ENCODE results near the gene SSBP3.

Gene SSBP3

GRCh38 chr1:54290506-54291184 lies 115.5 kb downstream of the SSBP3 start:
- in situ Hi-C loops (cut with MboI; ENCODE audit: low sequenced_read_pairs): no loop called here

DNA sequence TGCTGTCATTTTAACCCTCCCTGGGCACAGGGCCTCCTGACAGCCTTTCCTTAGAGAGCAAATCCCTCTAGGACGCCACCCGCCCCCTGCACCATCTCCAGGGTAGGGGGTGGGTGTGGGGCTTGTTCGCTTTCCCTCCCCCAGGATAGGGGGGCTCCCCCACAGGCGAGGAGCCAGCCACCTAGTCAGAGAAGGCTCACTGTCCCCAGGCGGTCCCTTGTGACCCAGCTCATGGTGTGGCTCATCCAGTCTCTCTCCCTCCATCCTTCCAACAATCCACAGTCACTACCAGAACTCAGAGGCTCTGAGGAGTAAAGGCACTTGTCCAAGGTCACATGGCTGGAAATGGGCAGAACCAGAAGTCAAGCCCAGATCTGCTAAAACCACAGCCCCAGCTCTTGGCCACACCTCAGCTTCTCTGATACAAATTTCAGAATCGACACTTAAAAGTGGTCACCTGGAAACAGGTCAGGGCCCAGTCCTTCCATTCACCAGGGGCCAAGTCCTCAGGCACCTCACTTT lies 116.4 kb downstream of the SSBP3 start:
- in situ Hi-C loops (cut with MboI; ENCODE audit: low sequenced_read_pairs): no loop called here

DNA sequence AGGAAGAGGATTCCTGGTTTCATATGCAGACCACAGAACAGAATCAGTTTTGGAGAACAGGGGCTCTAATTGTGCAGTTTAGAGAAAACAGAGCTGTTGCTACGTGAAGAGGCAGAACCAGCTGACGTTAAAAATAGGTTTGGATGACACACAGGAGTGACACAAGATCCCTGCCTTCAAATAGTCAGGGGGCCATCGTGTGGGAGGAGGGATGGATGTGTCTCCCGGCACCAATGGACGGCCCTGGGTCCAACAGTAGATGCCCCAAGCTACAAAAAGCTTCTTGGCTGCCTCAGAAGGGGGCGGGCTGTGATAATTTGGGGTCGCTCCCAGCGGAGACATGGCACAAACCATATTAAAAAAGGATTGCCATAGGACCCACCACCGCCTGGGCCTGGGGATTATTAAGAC lies 118.4 kb downstream of the SSBP3 start:
- in situ Hi-C loops (cut with MboI; ENCODE audit: low sequenced_read_pairs): no loop called here

- in situ Hi-C loops (cut with MboI; ENCODE audit: low sequenced_read_pairs): no loop called here
These were observed 119.0 kb downstream of the SSBP3 start for GRCh38 chr1:54287176-54287650.

DNA sequence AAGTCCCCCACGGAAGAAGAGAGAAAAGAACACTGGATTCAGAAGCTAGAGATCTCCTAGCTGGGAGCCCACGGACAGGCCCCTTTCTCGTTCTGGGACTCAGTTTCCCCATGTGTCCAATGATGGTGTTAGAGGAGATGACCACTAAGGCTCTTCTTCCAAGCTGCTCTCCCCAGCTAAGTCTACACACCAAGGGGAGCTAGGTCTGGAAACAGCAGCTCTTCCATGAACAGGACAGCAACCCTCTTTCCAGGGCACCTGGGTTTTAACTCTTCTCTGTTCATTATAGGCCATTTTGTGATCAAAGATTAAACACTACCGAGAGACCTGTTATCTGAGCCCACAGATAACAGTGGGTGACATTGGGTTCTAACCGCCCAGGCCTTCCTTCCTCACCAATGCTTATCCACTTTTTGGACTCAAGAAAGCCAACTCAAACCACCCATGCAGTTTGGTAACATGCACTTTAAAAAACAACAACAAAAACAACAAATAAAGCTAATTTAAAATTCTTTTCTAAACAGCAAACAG lies 120.3 kb downstream of the SSBP3 start:
- in situ Hi-C loops (cut with MboI; ENCODE audit: low sequenced_read_pairs): no loop called here

- in situ Hi-C loops (cut with MboI; ENCODE audit: low sequenced_read_pairs): no loop called here
These were observed 121.2 kb downstream of the SSBP3 start for GRCh38 chr1:54284781-54285529.

DNA sequence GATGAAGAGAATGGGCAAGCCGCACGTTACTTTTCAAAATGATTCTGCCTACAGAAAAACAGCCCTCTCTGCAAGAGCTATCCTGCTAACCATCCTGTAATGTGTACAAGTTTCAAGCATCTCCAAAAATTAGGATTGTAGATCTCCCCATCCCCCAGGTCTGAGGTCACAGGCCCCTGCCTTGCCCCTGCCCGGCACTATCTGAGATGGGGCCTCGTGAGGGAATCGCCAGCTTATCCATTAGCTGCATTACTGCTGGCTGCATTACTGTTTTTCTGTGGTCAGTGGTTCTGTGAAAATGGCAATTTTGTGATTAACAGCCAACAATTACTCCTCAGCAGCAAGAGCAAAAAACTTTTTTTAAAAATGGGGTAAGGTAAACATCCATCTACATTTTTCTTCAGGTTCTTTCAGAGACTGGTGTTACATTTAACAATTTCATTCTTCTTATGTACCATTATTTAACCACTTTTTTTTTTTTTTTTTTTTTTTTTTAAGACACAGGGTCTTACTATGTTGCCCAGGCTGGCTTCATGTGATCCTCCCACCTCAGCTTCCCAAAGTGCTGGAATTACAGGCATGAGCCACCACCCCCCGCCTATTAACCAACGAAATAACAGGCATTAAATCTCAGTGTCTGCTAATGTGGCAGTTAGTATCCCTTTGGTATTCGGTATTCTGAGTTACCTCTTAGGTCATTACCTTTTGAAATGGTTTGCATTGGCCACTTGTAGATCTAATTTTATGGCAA lies 122.4 kb downstream of the SSBP3 start:
- in situ Hi-C loops (cut with MboI; ENCODE audit: low sequenced_read_pairs): no loop called here

- in situ Hi-C loops (cut with MboI; ENCODE audit: low sequenced_read_pairs): no loop called here
These were observed 123.9 kb downstream of the SSBP3 start for GRCh38 chr1:54282101-54282847.

GRCh38 chr1:54280651-54281050 lies 125.5 kb downstream of the SSBP3 start:
- in situ Hi-C loops (cut with MboI; ENCODE audit: low sequenced_read_pairs): no loop called here

- in situ Hi-C loops (cut with MboI; ENCODE audit: low sequenced_read_pairs): no loop called here
These were observed 126.7 kb downstream of the SSBP3 start for GRCh38 chr1:54279457-54279856.

DNA sequence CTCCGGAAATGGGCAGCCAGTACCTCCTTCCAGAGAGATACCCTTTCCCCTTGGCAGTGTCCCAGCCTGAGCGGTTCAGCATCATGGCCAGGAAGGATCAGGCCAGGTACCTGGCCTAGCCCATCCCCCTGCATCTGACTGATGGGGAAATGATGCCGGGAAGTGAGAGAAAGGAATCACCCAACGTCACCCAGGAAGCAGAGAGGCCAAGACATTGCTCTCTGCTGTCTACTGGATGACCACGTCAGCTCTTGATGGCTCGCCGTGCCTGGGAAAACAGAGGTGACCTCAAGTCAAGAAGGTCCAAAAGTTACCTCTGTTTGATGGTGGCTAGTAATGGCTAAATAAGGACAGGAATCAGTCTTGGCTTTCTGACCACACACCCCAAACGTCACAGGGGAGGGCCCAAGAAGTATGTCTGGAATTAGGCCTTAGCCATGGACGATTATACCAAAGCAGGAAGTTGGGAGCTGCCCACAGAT lies 127.2 kb downstream of the SSBP3 start:
- in situ Hi-C loops (cut with MboI; ENCODE audit: low sequenced_read_pairs): no loop called here

GRCh38 chr1:54277451-54278341 lies 128.5 kb downstream of the SSBP3 start:
- in situ Hi-C loops (cut with MboI; ENCODE audit: low sequenced_read_pairs): no loop called here

- in situ Hi-C loops (cut with MboI; ENCODE audit: low sequenced_read_pairs): no loop called here
These were observed 129.4 kb downstream of the SSBP3 start for GRCh38 chr1:54276617-54277450.

DNA sequence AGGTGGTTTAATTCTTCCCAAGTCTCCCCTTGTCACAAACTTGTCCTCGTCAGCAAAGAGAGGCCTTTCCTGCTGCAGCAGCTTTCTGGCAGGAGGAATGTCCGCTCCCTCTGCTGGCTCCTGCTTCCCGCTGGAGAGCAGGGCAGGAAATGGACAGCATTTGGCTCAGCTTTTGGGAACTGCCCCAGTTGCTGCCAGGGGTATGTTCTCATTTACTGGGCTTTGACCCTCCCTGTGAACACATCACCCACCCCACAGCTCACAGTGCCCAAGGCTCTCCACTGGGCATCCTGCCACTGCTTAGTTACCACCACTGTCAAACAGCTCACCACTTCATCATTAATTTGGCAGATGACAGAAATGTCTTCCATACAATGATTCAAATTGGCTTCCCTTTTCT lies 130.8 kb downstream of the SSBP3 start:
- in situ Hi-C loops (cut with MboI; ENCODE audit: low sequenced_read_pairs): no loop called here

DNA sequence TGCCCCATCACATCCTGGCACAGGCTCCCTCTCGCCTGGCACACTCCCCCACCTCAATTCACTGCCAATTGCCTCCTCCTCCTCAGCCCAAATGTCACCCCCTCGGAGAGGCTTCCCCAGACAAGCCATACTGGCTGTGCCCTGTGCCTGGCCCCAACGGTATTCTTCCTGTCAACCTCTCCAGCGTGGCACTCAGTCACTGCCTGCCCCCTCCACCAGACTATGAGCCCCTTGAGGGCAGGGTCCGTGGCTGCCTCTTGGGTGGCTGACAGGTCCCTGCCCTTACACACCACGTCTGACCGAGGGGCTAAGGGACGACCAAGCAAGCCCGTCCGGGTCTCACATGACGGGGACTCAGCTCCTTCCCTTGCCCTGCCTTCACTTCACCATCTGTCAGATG lies 131.3 kb downstream of the SSBP3 start:
- in situ Hi-C loops (cut with MboI; ENCODE audit: low sequenced_read_pairs): no loop called here

GRCh38 chr1:54274448-54274847 lies 131.7 kb downstream of the SSBP3 start:
- in situ Hi-C loops (cut with MboI; ENCODE audit: low sequenced_read_pairs): no loop called here

- in situ Hi-C loops (cut with MboI; ENCODE audit: low sequenced_read_pairs): no loop called here
These were observed 132.4 kb downstream of the SSBP3 start for GRCh38 chr1:54273795-54274163.

DNA sequence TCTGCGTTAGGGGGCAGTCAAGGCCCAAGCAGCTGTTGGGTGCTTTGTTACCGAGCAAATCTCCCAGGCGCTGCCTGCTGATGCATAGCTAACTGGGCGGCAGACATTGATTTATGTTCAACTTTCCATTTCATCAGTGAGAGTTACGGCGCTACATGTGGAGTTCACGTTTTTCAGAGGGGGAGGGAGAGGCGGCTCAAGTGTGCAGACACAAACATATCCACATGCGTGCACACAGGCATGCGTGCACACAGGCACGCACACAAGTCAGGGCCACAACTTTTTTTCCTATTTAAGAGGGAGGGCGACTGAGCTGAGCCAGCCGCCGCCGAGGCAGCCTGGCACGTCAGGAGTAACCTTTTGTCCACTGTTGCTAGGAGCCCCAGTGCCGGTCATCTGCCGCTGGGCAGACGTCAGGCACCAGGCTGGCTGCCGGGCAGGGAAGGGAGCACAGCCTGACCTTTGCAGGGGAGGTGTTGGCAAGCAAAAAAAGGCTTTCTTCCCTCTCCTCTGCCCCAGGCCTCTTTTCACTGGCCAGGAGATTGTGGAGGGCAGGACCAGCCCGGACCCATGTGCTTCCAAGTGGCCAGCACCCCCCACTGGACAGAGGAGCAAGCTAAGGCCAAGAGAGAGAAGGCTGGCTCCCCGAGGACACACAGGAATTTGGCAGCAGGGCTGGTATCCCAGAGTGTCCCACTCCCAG lies 133.0 kb downstream of the SSBP3 start:
- in situ Hi-C loops (cut with MboI; ENCODE audit: low sequenced_read_pairs): no loop called here

Measured in hTERT RPE-1 (cell line).